Endothelial cell of umbilical vein (primary cell): Measurements from ENCODE around the gene GAPVD1.

Source experiments
- CTCF ChIP-seq, 2 donors: IDR thresholded peaks; 1 replicate in 1 of 2; 2 replicates in 1 of 2; pipeline ENCODE4 v1.5.1; 2011; ENCODE audit warnings: low read length in 2 of 2, mild to moderate bottlenecking in 2 of 2, moderate library complexity in 2 of 2, control low read depth in 1 of 2, inconsistent platforms in 1 of 2, low read depth in 1 of 2; ENCODE audit not compliant: insufficient read depth in 1 of 2; ENCODE audit errors: extremely low read depth in 1 of 2
- MAX ChIP-seq: IDR thresholded peaks from 2 replicates; pipeline ENCODE4 v1.6.1; 2011; ENCODE audit not compliant: insufficient read depth, insufficient read length
- MYC ChIP-seq: IDR thresholded peaks from one replicate; pipeline ENCODE4 v1.6.1; 2011; ENCODE audit warnings: mild to moderate bottlenecking, low read depth, low read length
- POLR2AphosphoS5 ChIP-seq: IDR thresholded peaks from 2 replicates; pipeline ENCODE4 v1.6.1; 2012; ENCODE audit warnings: low read depth, mild to moderate bottlenecking, control low read depth, low read length, moderate library complexity; ENCODE audit not compliant: insufficient read depth

- TF ChIP-seq MAX = no peak
- peak; percentile 20 to 47 for TF ChIP-seq CTCF (IDR thresholded peaks at IDR 0.05; ENCODE audit: extremely low read depth in 1 of 2, insufficient read depth in 1 of 2, low read depth in 1 of 2, low read length in 2 of 2)
- no peak for TF ChIP-seq MYC
- TF ChIP-seq POLR2AphosphoS5 = no peak
These were observed 5.7 kb upstream of the GAPVD1 start for GRCh38 chr9:125255781-125256391.
